Measurements from ENCODE around the gene SARS2. TPM values are rescaled to one million over a fixed set of nuclear protein-coding genes. Genes with fewer than 3 reads are reported as not detected.

Gene SARS2
- total RNA-seq, 1 donor from 2014 or later = 26.3 TPM

- H3K9me3 ChIP-seq = no peaks in the 10 kb centered on the region
- TF ChIP-seq POLR2AphosphoS5 (IDR thresholded peaks at IDR 0.05; ENCODE audit: insufficient read depth in 1 of 2, low read depth in 1 of 2) = peak in 1 of 2 donors; percentile 60
- no peak for TF ChIP-seq POLR2A (IDR thresholded peaks at IDR 0.05)
- peak; percentile 24 to 87 (median 71) for TF ChIP-seq CTCF (IDR thresholded peaks at IDR 0.05)
- peak overlapping the region; percentile 49 to 53 for H3K4me3 ChIP-seq
- peaks cover 18% of the 10 kb centered on the region for H3K4me1 ChIP-seq
- no peak for DNase-seq (ENCODE audit: extremely low spot score in 2 of 2)
- H3K36me3 ChIP-seq = no peaks in the 10 kb centered on the region
- peak overlapping the region; percentile 60 for H3K27ac ChIP-seq
- H3K27me3 ChIP-seq = no peaks in the 10 kb centered on the region
- intact Hi-C loops (cut with DNase I) = no loop called here
Measured at GRCh38 chr19:38869836-38870607, 60.5 kb downstream of the SARS2 start.

- Histone ChIP-seq H3K27me3 (no peaks in the 10 kb centered on the region), H3K4me3 (peak overlapping the region; percentile 49 to 53), H3K4me1 (peaks cover 20% of the 10 kb centered on the region), H3K27ac (peak overlapping the region; percentile 60), H3K9me3 (no peaks in the 10 kb centered on the region), H3K36me3 (no peaks in the 10 kb centered on the region)
- intact Hi-C loops (cut with DNase I) = no loop called here
- TF ChIP-seq POLR2A (IDR thresholded peaks at IDR 0.05) = no peak
- TF ChIP-seq POLR2AphosphoS5 (IDR thresholded peaks at IDR 0.05; ENCODE audit: insufficient read depth in 1 of 2, low read depth in 1 of 2) = no peak
- TF ChIP-seq CTCF (IDR thresholded peaks at IDR 0.05) = no peak
- no peak for DNase-seq (ENCODE audit: extremely low spot score in 2 of 2)
Measured at GRCh38 chr19:38869160-38869835, 61.3 kb downstream of the SARS2 start.

- intact Hi-C loops (cut with DNase I) = no loop called here
- peaks cover 27% of the 10 kb centered on the region for H3K4me1 ChIP-seq
Measured at GRCh38 chr19:38868551-38868950, 62.0 kb downstream of the SARS2 start.

GRCh38 chr19:38867171-38867780 is 63.3 kb downstream of the SARS2 start:
- Histone ChIP-seq H3K36me3 (no peaks in the 10 kb centered on the region), H3K27ac (no peak overlapping the region), H3K9me3 (no peaks in the 10 kb centered on the region), H3K4me3 (no peak overlapping the region), H3K4me1 (peaks cover 40% of the 10 kb centered on the region), H3K27me3 (no peaks in the 10 kb centered on the region)
- intact Hi-C loops (cut with DNase I) = no loop called here
- no peak for DNase-seq (ENCODE audit: extremely low spot score in 2 of 2)
- no peak for TF ChIP-seq CTCF (IDR thresholded peaks at IDR 0.05)
- TF ChIP-seq POLR2AphosphoS5 (IDR thresholded peaks at IDR 0.05; ENCODE audit: insufficient read depth in 1 of 2, low read depth in 1 of 2) = no peak
- TF ChIP-seq POLR2A (IDR thresholded peaks at IDR 0.05) = no peak

More at GRCh38 chr19:38868551-38868950, 62.0 kb downstream of the SARS2 start:
- H3K27me3 ChIP-seq = no peaks in the 10 kb centered on the region
- TF ChIP-seq POLR2AphosphoS5 (IDR thresholded peaks at IDR 0.05; ENCODE audit: insufficient read depth in 1 of 2, low read depth in 1 of 2) = no peak
- no peak for TF ChIP-seq CTCF (IDR thresholded peaks at IDR 0.05)
- no peak for TF ChIP-seq POLR2A (IDR thresholded peaks at IDR 0.05)
- no peak overlapping the region for H3K4me3 ChIP-seq
- no peak for DNase-seq (ENCODE audit: extremely low spot score in 2 of 2)
- no peaks in the 10 kb centered on the region for H3K36me3 ChIP-seq
- no peaks in the 10 kb centered on the region for H3K9me3 ChIP-seq
- H3K27ac ChIP-seq = no peak overlapping the region

Other genes starting within 250 kb of the SARS2 start
- 9.6 TPM for gene CAPN12, start 186.3 kb downstream of the SARS2 start, total RNA-seq
- gene LGALS7, start 157.2 kb downstream of the SARS2 start, total RNA-seq = 269 TPM
- 760 TPM for gene LGALS7B, start 141.6 kb downstream of the SARS2 start, total RNA-seq
- gene LGALS4, start 117.8 kb downstream of the SARS2 start, total RNA-seq = not detected
- gene ECH1, start 99.0 kb downstream of the SARS2 start, total RNA-seq = 158 TPM
- gene HNRNPL, start 80.8 kb downstream of the SARS2 start, total RNA-seq = 190 TPM
- gene RINL, start 52.5 kb downstream of the SARS2 start, total RNA-seq = 7.4 TPM
- 51.6 TPM for gene SIRT2, start 31.1 kb downstream of the SARS2 start, total RNA-seq
- 16.7 TPM for gene NFKBIB, start 30.8 kb downstream of the SARS2 start, total RNA-seq
- gene CCER2, start 18.6 kb downstream of the SARS2 start, total RNA-seq = not detected
- 44.7 TPM for gene MRPS12, start 181 bp upstream of the SARS2 start, total RNA-seq
- gene FBXO17, start 45.0 kb upstream of the SARS2 start, total RNA-seq = 44.0 TPM
- gene FBXO27, start 101.8 kb upstream of the SARS2 start, total RNA-seq = 3.7 TPM
- gene ACP7, start 153.6 kb upstream of the SARS2 start, total RNA-seq = not detected
- 19.4 TPM for gene PAK4, start 195.0 kb upstream of the SARS2 start, total RNA-seq

Measured in vagina (tissue), 2 donors.